CD14-positive monocyte (primary cell): ENCODE results near the gene WDR70. TPM values are rescaled to one million over a fixed set of nuclear protein-coding genes. Genes with fewer than 3 reads are reported as not detected.

Source experiments
- DNase-seq, 3 donors: peaks; one replicate each; pipeline ENCODE4 v3.0.0-alpha.2; 2011 to 2022
- H2AFZ ChIP-seq: 2 replicates; pipeline ENCODE4 v1.6.0; 2012; ENCODE audit warnings: mild to moderate bottlenecking, low read depth, low read length, inconsistent platforms; ENCODE audit not compliant: insufficient read depth, poor library complexity, severe bottlenecking
- H3K27ac ChIP-seq, 2 donors: 1 replicate in 1 of 2; 2 replicates in 1 of 2; pipeline ENCODE4 v1.5.1; 2012 to 2013; ENCODE audit warnings: low read length in 2 of 2, control low read depth in 1 of 2, inconsistent platforms in 1 of 2, low read depth in 1 of 2, mild to moderate bottlenecking in 1 of 2
- H3K27me3 ChIP-seq, 2 donors: one replicate each; pipeline versions ENCODE4 v1.6.0 to v1.6.1; 2011 to 2013; ENCODE audit warnings: low read length in 2 of 2; ENCODE audit not compliant: control insufficient read depth in 2 of 2, insufficient read depth in 2 of 2
- H3K36me3 ChIP-seq, 2 donors: replicated peaks in 1 of 2; 1 replicate in 1 of 2; 2 replicates in 1 of 2; pipeline versions ENCODE4 v1.5.1 to v1.6.1; 2012 to 2013; ENCODE audit warnings: low read length in 2 of 2, control low read depth in 1 of 2, inconsistent platforms in 1 of 2, mild to moderate bottlenecking in 1 of 2; ENCODE audit not compliant: insufficient read depth in 2 of 2, control insufficient read depth in 1 of 2
- H3K4me1 ChIP-seq, 2 donors: 1 replicate in 1 of 2; 2 replicates in 1 of 2; pipeline versions ENCODE4 v1.5.1 to v1.6.1; 2012 to 2013; ENCODE audit warnings: low read length in 2 of 2, control low read depth in 1 of 2, inconsistent platforms in 1 of 2, mild to moderate bottlenecking in 1 of 2, moderate library complexity in 1 of 2; ENCODE audit not compliant: insufficient read depth in 2 of 2, control insufficient read depth in 1 of 2
- H3K4me2 ChIP-seq: replicated peaks from 2 replicates; pipeline ENCODE3; 2012; ENCODE audit warnings: low read length, moderate library complexity, mild to moderate bottlenecking; ENCODE audit not compliant: poor library complexity, severe bottlenecking; ENCODE audit errors: extremely low read depth
- H3K4me3 ChIP-seq, 3 experiments: fragments of 200-600 bp in 1 of 3; sonication (generic) in 1 of 3; replicated peaks in 1 of 3; 1 replicate in 2 of 3; 2 replicates in 1 of 3; pipeline ENCODE4 v1.5.1; 2011 to 2013; ENCODE audit warnings: low read length in 3 of 3, mild to moderate bottlenecking in 3 of 3, control low read depth in 2 of 3, low read depth in 2 of 3, inconsistent platforms in 1 of 3, moderate library complexity in 1 of 3
- H3K79me2 ChIP-seq: 2 replicates; pipeline ENCODE4 v1.6.0; 2012; ENCODE audit warnings: mild to moderate bottlenecking, control low read depth, inconsistent platforms, low read length, moderate library complexity; ENCODE audit not compliant: insufficient read depth
- H3K9ac ChIP-seq: 2 replicates; pipeline ENCODE4 v1.6.0; 2017; ENCODE audit warnings: low read length, mild to moderate bottlenecking; ENCODE audit not compliant: insufficient read depth, poor library complexity, severe bottlenecking
- H3K9me3 ChIP-seq, 2 donors: replicated peaks in 1 of 2; 1 replicate in 1 of 2; 2 replicates in 1 of 2; pipeline versions ENCODE4 v1.5.1 to v1.6.1; 2012 to 2013; ENCODE audit warnings: low read length in 2 of 2, control low read depth in 1 of 2; ENCODE audit not compliant: control insufficient read depth in 1 of 2, insufficient read depth in 1 of 2
- H4K20me1 ChIP-seq: 2 replicates; pipeline ENCODE4 v1.6.0; 2012; ENCODE audit warnings: mild to moderate bottlenecking, low read length, control low read depth, moderate library complexity; ENCODE audit not compliant: insufficient read depth
- H3K27ac Mint-ChIP-seq, 7 donors: one replicate each; pipeline ENCODE4 v1.8.0; 2020; ENCODE audit warnings: mild to moderate bottlenecking in 7 of 7, mixed read lengths in 7 of 7, moderate library complexity in 6 of 7, inconsistent platforms in 2 of 7
- H3K27me3 Mint-ChIP-seq, 3 donors: one replicate each; pipeline ENCODE4 v1.8.0; 2021 to 2022; ENCODE audit warnings: low read depth in 3 of 3, mild to moderate bottlenecking in 3 of 3, mixed read lengths in 3 of 3, moderate library complexity in 3 of 3, inconsistent platforms in 1 of 3
- H3K36me3 Mint-ChIP-seq, 2 donors: one replicate each; pipeline ENCODE4 v1.8.0; 2020; ENCODE audit warnings: mixed read lengths in 2 of 2, inconsistent platforms in 1 of 2, mild to moderate bottlenecking in 1 of 2
- H3K4me1 Mint-ChIP-seq: one replicate; pipeline ENCODE4 v1.8.0; 2020; ENCODE audit warnings: mild to moderate bottlenecking, mixed read lengths
- H3K4me3 Mint-ChIP-seq, 2 donors: one replicate each; pipeline ENCODE4 v1.8.0; 2020; ENCODE audit warnings: mild to moderate bottlenecking in 2 of 2, mixed read lengths in 2 of 2, moderate library complexity in 1 of 2
- H3K9me3 Mint-ChIP-seq, 7 donors: one replicate each; pipeline ENCODE4 v1.8.0; 2020 to 2022; ENCODE audit warnings: mixed read lengths in 7 of 7, mild to moderate bottlenecking in 6 of 7, moderate library complexity in 6 of 7, inconsistent platforms in 2 of 7
- CTCF ChIP-seq: fragments of 200-600 bp; IDR thresholded peaks from one replicate; pipeline ENCODE4 v1.8.0; 2022; ENCODE audit warnings: antibody characterized with exemption, mild to moderate bottlenecking
- WGBS: methylation state at CpG from one replicate; pipeline ENCODE4 v1.1.5; 2013; ENCODE audit warnings: missing lambda C conversion rate; ENCODE audit not compliant: insufficient coverage; 5-methylcytosine and 5-hydroxymethylcytosine counted together
- intact Hi-C, 2 donors: fragments of 100-400 bp; cut with micrococcal nuclease; formaldehyde crosslinking; loops; one replicate each; pipeline versions ENCODE4 v1.15.0 to v1.15.1; 2023
- polyA plus RNA-seq, 3 donors: library from polyadenylated mRNA; depleted of rRNA in 1 of 3; unstranded in 2 of 3; stranded (reverse) in 1 of 3; fragments of 300-500 nt in 2 of 3; fragments of >200 nt in 1 of 3; fragmentation: Illumina TruSeq in 2 of 3; gene quantifications; 1 replicate in 2 of 3; 2 replicates in 1 of 3; pipeline ENCODE4 v1.2.3, GENCODE V29; 2012 to 2021

WDR70 gene
- polyA plus RNA-seq, 3 donors: 13.1 to 21.0 (median 19.1) TPM

- WGBS: 70% methylated on average over 4 of the region's 12 CpGs
- H3K4me3 ChIP-seq: no peak overlapping the region
- H3K9me3 ChIP-seq: no peaks in the 10 kb centered on the region
- no peak overlapping the region for H2AFZ ChIP-seq
- no peaks in the 10 kb centered on the region for H3K27me3 Mint-ChIP-seq
- H3K27me3 ChIP-seq: no peaks in the 10 kb centered on the region
- no peak overlapping the region for H3K4me2 ChIP-seq
- no peak overlapping the region for H3K4me3 Mint-ChIP-seq
- no peak overlapping the region for H3K9ac ChIP-seq
- H3K27ac ChIP-seq: no peak overlapping the region
- H3K27ac Mint-ChIP-seq: no peak overlapping the region
- H3K79me2 ChIP-seq: no peaks in the 10 kb centered on the region
- H3K36me3 ChIP-seq: no peaks in the 10 kb centered on the region
- peaks cover 0 to 2% (median 0%) of the 10 kb centered on the region in 7 donors for H3K9me3 Mint-ChIP-seq
- H3K4me1 ChIP-seq: no peaks in the 10 kb centered on the region
- peaks cover 30% of the 10 kb centered on the region for H3K4me1 Mint-ChIP-seq
- intact Hi-C loops: no loop called here
- peaks cover 4 to 6% of the 10 kb centered on the region in 2 donors for H3K36me3 Mint-ChIP-seq
- no peak for DNase-seq
- no peak for TF ChIP-seq CTCF
- no peaks in the 10 kb centered on the region for H4K20me1 ChIP-seq
These were observed 286.8 kb downstream of the WDR70 start for GRCh38 chr5:37665889-37666288.

GRCh38 chr5:37667430-37667829 lies 288.3 kb downstream of the WDR70 start:
- H3K4me2 ChIP-seq: no peak overlapping the region
- no peak for DNase-seq
- H3K36me3 ChIP-seq: no peaks in the 10 kb centered on the region
- H3K4me3 Mint-ChIP-seq: no peak overlapping the region
- H3K79me2 ChIP-seq: no peaks in the 10 kb centered on the region
- H3K27ac Mint-ChIP-seq: no peak overlapping the region
- no peak overlapping the region for H3K4me3 ChIP-seq
- intact Hi-C loops: no loop called here
- peaks cover 27% of the 10 kb centered on the region for H3K4me1 Mint-ChIP-seq
- no peak for TF ChIP-seq CTCF
- H3K9me3 Mint-ChIP-seq: peaks cover 0 to 2% (median 0%) of the 10 kb centered on the region in 7 donors
- no peak overlapping the region for H2AFZ ChIP-seq
- no peaks in the 10 kb centered on the region for H3K9me3 ChIP-seq
- H3K36me3 Mint-ChIP-seq: peaks cover 4 to 6% of the 10 kb centered on the region in 2 donors
- no peak overlapping the region for H3K27ac ChIP-seq
- H3K27me3 Mint-ChIP-seq: peaks cover 0 to 2% (median 0%) of the 10 kb centered on the region in 3 donors
- H3K4me1 ChIP-seq: peaks cover 0 to 5% of the 10 kb centered on the region in 2 donors
- no peaks in the 10 kb centered on the region for H3K27me3 ChIP-seq
- no peak overlapping the region for H3K9ac ChIP-seq
- H4K20me1 ChIP-seq: no peaks in the 10 kb centered on the region
